IMR-90 (cell line): Measurements from ENCODE around the gene EFNB2.

Experiments
- BHLHE40 ChIP-seq: fragments of 150-350 bp; IDR thresholded peaks from 2 replicates; pipeline ENCODE4 v1.6.1; 2016; ENCODE audit warnings: mild to moderate bottlenecking, low read depth, low read length
- CEBPB ChIP-seq: IDR thresholded peaks from 2 replicates; pipeline ENCODE4 v1.6.1; 2012; ENCODE audit warnings: low read depth, low read length, improper control_type of control experiment
- CTCF ChIP-seq: conservative IDR thresholded peaks from 2 replicates; pipeline ENCODE4 v1.5.1; 2012; ENCODE audit warnings: mild to moderate bottlenecking, low read depth, low read length, improper control_type of control experiment
- ELK1 ChIP-seq: fragments of 150-350 bp; IDR thresholded peaks from 2 replicates; pipeline ENCODE4 v1.6.1; 2016; ENCODE audit warnings: low read depth, mild to moderate bottlenecking, low read length, moderate library complexity, borderline replicate concordance
- FOS ChIP-seq: fragments of 150-350 bp; IDR thresholded peaks from 2 replicates; pipeline ENCODE4 v1.6.1; 2016; ENCODE audit warnings: low read depth, low read length
- MAFK ChIP-seq: IDR thresholded peaks from 2 replicates; pipeline ENCODE4 v1.6.1; 2012; ENCODE audit warnings: low read depth, low read length, improper control_type of control experiment
- POLR2A ChIP-seq: IDR thresholded peaks from 2 replicates; pipeline ENCODE4 v1.6.1; 2012; ENCODE audit warnings: mild to moderate bottlenecking, low read depth, low read length
- RAD21 ChIP-seq: IDR thresholded peaks from 2 replicates; pipeline ENCODE4 v1.6.1; 2012; ENCODE audit warnings: low read length, improper control_type of control experiment
- SMC3 ChIP-seq: fragments of 150-350 bp; IDR thresholded peaks from 2 replicates; pipeline ENCODE4 v1.6.1; 2016; ENCODE audit warnings: low read depth, mild to moderate bottlenecking, antibody characterized with exemption, low read length, moderate library complexity
- USF2 ChIP-seq: fragments of 150-350 bp; IDR thresholded peaks from 2 replicates; pipeline ENCODE4 v1.6.1; 2017; ENCODE audit warnings: mild to moderate bottlenecking, antibody characterized with exemption, low read length, low read depth

GRCh38 chr13:106537521-106537920 is 2.1 kb upstream of the EFNB2 start:
- TF ChIP-seq POLR2A (no peak), USF2 (no peak), CTCF (no peak), RAD21 (no peak), FOS (no peak), MAFK (no peak), SMC3 (no peak), CEBPB (no peak), BHLHE40 (no peak), ELK1 (no peak)
